HG03095 (cell line): ENCODE results near the gene CCDC174.
"Not testable (repeated sequence)": the region's sequence is repeated elsewhere in the genome, so short reads cannot be mapped to it uniquely, and the experiment has no call there.

ENCODE experiments used
- ATAC-seq: cut with Tn5 transposase; IDR thresholded peaks from one replicate; pipeline ENCODE4 v1.9.1; 2021; ENCODE audit warnings: moderate library complexity; ENCODE audit not compliant: unreplicated experiment

The CCDC174 gene

GRCh38 chr3:14649466-14649865 is 2.1 kb upstream of the CCDC174 start:
- no peak for ATAC-seq

GRCh38 chr3:14650193-14650592 is 1.4 kb upstream of the CCDC174 start:
- ATAC-seq: no peak

GRCh38 chr3:14652360-14652907 is 872 bp downstream of the CCDC174 start:
- ATAC-seq: not testable (repeated sequence)

DNA sequence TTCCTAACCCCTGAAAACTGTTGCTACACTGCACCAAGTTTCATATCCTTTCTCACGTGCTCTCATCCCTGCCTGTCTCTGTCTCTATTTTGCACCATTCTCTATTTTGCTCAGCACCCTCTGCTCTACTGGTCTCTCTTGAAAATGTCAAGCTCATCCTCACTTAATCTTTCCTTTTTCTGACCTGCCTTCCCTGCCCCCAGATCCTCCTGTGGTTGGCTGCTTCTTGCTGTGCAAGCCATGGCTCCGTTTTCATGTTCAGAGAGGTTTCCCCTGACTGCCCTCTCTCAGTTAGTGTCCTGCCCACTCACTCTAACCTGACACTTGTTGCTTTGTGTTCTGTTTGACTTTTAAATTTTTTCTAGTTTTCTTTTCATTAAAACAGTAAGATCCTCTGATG is 6.0 kb downstream of the CCDC174 start:
- ATAC-seq: no peak

DNA sequence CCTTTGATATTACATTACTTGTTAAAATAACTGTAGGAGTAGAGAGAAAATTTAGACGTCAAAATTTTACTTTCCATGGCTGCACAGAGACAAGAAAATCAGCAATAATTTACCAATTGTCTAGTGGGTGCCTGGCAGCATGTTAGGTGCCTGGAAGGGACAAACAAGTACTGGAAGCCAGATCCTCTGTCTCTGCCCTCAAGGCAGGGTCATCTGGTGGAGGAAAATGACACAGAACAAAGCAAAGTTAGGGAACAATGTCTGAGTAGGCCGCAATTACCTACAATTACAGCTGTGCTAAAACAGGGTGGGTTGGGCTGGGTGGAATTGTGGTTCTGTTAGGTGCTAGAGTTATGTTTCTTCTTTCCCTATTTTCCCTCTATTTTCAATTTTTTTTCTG is 7.4 kb downstream of the CCDC174 start:
- ATAC-seq: no peak

GRCh38 chr3:14660942-14661341 is 9.4 kb downstream of the CCDC174 start:
- ATAC-seq: no peak

- ATAC-seq: no peak
Measured at GRCh38 chr3:14663396-14664135, 12.0 kb downstream of the CCDC174 start.

DNA sequence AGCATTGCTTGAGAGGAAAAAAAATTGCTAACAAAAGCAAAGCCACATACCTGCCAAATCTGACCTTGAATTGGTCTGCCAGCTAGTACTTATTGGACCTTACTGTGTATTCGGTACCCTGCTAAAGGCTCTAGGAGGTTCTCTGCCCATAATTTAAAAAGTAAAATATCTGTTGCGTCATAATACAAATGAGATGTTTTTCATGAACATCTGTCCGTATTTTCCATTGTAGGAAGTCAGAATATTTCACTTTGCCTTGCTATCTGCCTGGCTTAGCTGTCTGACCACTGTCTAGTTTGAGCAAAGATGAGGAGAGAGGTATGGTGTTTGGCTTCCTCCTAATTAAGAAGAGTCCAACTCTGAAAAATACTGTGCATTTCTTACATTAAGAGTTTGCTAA is 12.6 kb downstream of the CCDC174 start:
- ATAC-seq: no peak

GRCh38 chr3:14672588-14672987 is 21.0 kb downstream of the CCDC174 start:
- no peak for ATAC-seq

GRCh38 chr3:14674841-14675240 is 23.3 kb downstream of the CCDC174 start, which contains the start of gene C3orf20:
Gene C3orf20 (plus strand): TSS chr3:14675141. CDS start chr3:14682714, 7,573 bp downstream.
- no peak for ATAC-seq

DNA sequence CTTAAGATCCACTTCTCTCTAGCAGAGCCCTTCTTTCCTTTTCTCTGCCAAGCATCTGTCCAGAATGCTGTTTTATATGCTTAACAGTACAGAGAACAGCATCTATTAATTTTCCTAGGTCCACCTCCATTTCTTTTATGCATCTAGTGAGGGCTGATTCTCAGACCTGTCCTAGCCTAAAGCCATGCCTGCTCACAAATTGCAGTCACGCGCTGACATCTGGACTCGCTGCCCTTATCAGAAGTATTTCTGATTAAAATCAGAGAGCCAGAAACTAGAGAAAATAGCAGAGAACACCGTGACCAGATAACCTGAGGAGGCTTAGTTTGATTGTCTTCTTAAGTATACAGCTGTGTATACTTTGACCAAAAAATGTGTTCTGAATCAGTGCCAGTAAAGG is 25.3 kb downstream of the CCDC174 start:
- no peak for ATAC-seq

- ATAC-seq: no peak
Measured at GRCh38 chr3:14678015-14678503, 26.5 kb downstream of the CCDC174 start.

DNA sequence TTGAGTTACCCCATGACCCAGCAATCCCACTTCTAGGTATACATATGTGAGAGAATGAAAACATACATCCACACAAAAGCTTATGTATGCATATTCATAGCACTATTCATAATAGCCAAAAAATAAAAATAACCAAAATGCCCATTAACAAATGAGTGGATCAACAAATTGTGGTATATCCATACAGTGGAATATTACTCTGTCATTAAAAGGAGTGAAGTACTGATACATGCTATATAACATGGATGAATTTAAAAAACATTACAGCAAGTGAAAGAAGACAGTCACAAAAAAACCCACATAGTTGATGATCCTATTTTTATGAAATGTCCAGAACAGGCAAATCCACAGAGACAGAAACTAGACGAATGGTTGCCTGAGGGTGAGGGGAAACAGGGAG is 28.6 kb downstream of the CCDC174 start:
- ATAC-seq: no peak

DNA sequence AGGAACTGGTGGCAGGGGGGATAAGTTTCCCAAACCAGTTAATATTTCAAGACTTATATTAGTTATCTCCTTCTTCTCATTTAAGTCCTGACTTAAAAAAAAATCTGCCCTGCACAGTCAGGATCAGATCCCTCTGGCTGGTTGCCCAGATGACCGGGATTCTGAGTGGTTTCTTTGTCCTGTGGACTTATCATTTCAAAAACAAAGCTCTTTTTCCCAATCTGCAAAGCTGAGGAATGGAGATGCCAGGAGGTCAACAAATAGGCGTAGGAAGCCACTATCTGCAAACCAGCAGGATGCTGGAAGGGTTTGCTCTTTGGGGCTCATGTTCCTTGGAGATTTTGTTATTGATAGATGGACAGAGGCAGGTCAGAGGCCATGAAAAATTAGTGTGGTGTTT is 29.2 kb downstream of the CCDC174 start:
- ATAC-seq: no peak

GRCh38 chr3:14684447-14684846 is 32.9 kb downstream of the CCDC174 start:
- ATAC-seq: no peak

GRCh38 chr3:14685179-14685578 is 33.6 kb downstream of the CCDC174 start:
- ATAC-seq: no peak

- ATAC-seq: no peak
Measured at GRCh38 chr3:14687360-14687759, 35.8 kb downstream of the CCDC174 start.

DNA sequence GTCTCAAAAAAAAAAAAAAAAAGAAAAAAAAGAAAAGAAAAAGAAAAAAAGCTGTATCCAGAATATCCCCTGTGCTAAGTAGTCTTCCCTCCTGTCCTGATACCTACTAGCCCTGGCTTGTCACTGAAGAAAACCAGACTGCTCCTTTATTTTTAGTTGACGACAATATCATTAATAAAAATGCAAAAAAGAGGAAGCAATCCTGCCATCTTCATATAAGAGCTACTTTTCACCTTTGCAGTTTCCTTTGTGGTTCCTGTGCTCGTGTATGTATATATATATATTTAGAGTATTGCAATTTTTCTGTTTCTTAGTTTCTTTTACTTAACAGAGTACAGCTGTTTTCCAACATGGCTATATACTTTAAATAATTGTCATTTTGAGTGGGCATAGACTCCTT is 37.0 kb downstream of the CCDC174 start:
- ATAC-seq: peak; percentile 44

- ATAC-seq: no peak
Measured at GRCh38 chr3:14689247-14689980, 37.9 kb downstream of the CCDC174 start.

DNA sequence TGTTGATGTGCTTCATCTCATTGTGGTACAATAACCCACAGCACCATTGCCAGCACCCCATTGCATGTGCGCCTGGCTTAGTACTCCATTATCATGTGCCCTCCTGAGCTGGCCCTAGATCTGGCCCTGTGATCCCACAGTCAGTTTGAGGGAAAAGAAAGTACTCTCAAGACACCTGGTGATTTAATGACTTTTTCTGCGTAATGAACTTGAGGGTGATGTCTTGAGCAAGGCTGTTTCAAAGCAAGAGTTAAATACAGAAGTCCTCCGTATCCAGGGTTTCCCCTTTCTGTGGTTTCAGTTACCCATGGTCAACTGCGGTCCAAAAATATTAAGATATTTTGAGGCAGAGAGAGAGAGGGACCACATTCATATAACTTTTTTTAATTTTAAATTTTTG is 39.7 kb downstream of the CCDC174 start:
- peak; percentile 40 for ATAC-seq

DNA sequence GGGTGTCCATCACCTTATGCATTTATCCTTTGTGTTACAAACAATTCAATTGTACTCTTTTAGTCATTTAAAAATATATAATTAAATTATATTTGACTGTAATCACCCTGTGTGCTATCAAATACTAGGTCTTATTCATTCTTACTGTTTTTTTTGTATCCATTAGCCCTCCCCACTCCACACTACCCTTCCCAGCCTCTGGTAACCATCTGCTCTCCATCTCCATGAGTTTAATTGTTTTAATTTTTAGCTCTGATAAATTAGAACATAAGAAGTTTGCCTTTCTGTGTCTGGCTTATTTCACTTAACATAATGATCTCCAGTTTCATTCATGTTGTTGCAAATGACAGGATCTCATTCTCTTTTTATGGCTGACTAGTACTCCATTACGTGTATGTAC is 40.2 kb downstream of the CCDC174 start:
- ATAC-seq: no peak
